GM13976 (cell line): ENCODE data around the gene ACTR5.

ENCODE experiments used
- DNase-seq: peaks from one replicate; pipeline ENCODE4 v3.0.0; 2012; ENCODE audit warnings: low spot score
- in situ Hi-C: fragments of 300-500 bp; cut with MboI; formaldehyde crosslinking; loops from one replicate; pipeline ENCODE4 v1.12.0; 2022; ENCODE audit warnings: low sequenced_read_pairs, mixed read lengths, inconsistent platforms; ENCODE audit not compliant: unreplicated experiment
- TF ChIP-seq, protein P1 (sequence below): IDR thresholded peaks from 2 replicates; pipeline ENCODE4 v1.5.1; 2012; ENCODE audit warnings: borderline replicate concordance, mild to moderate bottlenecking; ENCODE audit not compliant: insufficient read depth; ENCODE audit errors: extremely low read depth, missing control alignments, control extremely low read depth

ACTR5 gene

GRCh38 chr20:38724626-38725147, 23.6 kb upstream of the ACTR5 start:
- in situ Hi-C loops, result no loop called here
- TF ChIP-seq, protein P1, sequence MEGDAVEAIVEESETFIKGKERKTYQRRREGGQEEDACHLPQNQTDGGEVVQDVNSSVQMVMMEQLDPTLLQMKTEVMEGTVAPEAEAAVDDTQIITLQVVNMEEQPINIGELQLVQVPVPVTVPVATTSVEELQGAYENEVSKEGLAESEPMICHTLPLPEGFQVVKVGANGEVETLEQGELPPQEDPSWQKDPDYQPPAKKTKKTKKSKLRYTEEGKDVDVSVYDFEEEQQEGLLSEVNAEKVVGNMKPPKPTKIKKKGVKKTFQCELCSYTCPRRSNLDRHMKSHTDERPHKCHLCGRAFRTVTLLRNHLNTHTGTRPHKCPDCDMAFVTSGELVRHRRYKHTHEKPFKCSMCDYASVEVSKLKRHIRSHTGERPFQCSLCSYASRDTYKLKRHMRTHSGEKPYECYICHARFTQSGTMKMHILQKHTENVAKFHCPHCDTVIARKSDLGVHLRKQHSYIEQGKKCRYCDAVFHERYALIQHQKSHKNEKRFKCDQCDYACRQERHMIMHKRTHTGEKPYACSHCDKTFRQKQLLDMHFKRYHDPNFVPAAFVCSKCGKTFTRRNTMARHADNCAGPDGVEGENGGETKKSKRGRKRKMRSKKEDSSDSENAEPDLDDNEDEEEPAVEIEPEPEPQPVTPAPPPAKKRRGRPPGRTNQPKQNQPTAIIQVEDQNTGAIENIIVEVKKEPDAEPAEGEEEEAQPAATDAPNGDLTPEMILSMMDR, result no peak
- DNase-seq, result peak; percentile 38

GRCh38 chr20:38725148-38725901, 22.9 kb upstream of the ACTR5 start:
- in situ Hi-C loops, result no loop called here
- TF ChIP-seq, protein P1, result no peak
- peak; percentile 51 for DNase-seq

GRCh38 chr20:38725931-38726803, 22.1 kb upstream of the ACTR5 start:
- in situ Hi-C loops, result no loop called here
- peak; percentile 74 for DNase-seq
- TF ChIP-seq, protein P1, result peak; percentile 23

DNA sequence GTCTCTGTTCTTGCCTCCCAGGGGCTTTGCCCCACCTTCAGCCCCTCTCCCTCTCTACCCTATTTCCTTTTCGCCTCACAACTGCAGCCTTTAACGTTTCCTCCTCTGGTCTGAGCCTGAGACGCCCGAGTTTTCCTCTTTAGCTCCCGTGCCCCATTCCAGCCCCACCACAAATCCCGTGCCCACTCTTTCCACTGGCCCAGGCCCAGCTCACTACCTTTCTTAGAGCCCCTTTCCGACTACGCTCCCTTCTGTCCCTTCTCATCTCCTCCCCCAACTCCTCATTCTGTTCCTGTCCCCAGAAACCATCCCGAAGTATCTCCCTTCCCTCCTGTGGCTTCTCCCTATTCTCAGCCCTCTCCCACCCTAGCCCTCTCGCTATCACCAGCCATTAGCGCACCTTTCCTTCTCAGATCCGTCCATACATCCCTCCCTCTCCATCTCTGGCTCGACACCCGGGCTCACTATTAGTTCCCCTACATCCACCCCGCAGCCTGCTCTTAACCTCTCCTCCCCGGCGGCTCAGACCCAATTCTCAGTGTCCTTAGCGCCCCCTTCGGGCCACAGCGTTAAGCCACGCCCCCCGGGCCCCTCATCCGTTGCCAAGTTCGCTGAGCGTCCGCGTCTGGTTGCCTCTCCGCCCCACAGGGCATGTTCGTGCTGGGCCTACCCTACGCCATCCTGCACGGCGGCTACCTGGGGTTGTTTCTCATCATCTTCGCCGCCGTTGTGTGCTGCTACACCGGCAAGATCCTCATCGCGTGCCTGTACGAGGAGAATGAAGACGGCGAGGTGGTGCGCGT, 21.3 kb upstream of the ACTR5 start:
- peak; percentile 81 for DNase-seq
- in situ Hi-C loops, result no loop called here
- TF ChIP-seq, protein P1, result peak; percentile 69

- DNase-seq, result peak; percentile 32
- TF ChIP-seq, protein P1, result no peak
- in situ Hi-C loops, result no loop called here
Measured at GRCh38 chr20:38727607-38728190, 20.6 kb upstream of the ACTR5 start.
